GM23338 (cell line): Measurements from ENCODE around the gene DCBLD2. TPM values are rescaled to one million over a fixed set of nuclear protein-coding genes. Genes with fewer than 3 reads are reported as not detected.

Experiments used
- ATAC-seq: fragments of 200-7000 bp; cut with Tn5 transposase; 3 replicates; pipeline ENCODE4 v1.9.1; 2020
- DNase-seq: peaks from one replicate; pipeline ENCODE4 v3.0.0-alpha.2; 2015; ENCODE audit warnings: low spot score
- H2AFZ ChIP-seq: fragments of 200-600 bp; sonication (generic); 2 replicates; pipeline ENCODE4 v1.8.0; 2016; ENCODE audit warnings: antibody characterized with exemption, mild to moderate bottlenecking, moderate library complexity
- H3F3A ChIP-seq: fragments of 200-600 bp; sonication (generic); replicated peaks from 2 replicates; pipeline ENCODE4 v1.8.0; 2017; ENCODE audit warnings: antibody characterized with exemption, mixed run types, low read depth
- H3K27ac ChIP-seq: fragments of 200-600 bp; sonication (generic); 2 replicates; pipeline ENCODE4 v1.6.1; 2016; ENCODE audit warnings: low read depth
- H3K27me3 ChIP-seq: fragments of 200-600 bp; sonication (generic); 2 replicates; pipeline ENCODE4 v1.8.0; 2016; ENCODE audit warnings: mild to moderate bottlenecking, mixed run types, moderate library complexity; ENCODE audit not compliant: insufficient read depth
- H3K36me3 ChIP-seq: fragments of 200-600 bp; sonication (generic); 2 replicates; pipeline ENCODE4 v1.8.0; 2016; ENCODE audit warnings: mild to moderate bottlenecking; ENCODE audit not compliant: insufficient read depth
- H3K4me1 ChIP-seq: fragments of 200-600 bp; sonication (generic); 2 replicates; pipeline ENCODE4 v1.8.0; 2016; ENCODE audit warnings: mild to moderate bottlenecking, moderate library complexity; ENCODE audit not compliant: insufficient read depth
- H3K4me2 ChIP-seq: fragments of 200-600 bp; sonication (generic); 2 replicates; pipeline ENCODE4 v1.7.1; 2017; ENCODE audit warnings: mixed run types
- H3K4me3 ChIP-seq: fragments of 200-600 bp; sonication (generic); 2 replicates; pipeline ENCODE4 v1.6.1; 2016; ENCODE audit warnings: mixed run types
- H3K79me2 ChIP-seq: fragments of 200-600 bp; sonication (generic); replicated peaks from 2 replicates; pipeline ENCODE4 v1.8.0; 2017; ENCODE audit warnings: mild to moderate bottlenecking; ENCODE audit not compliant: insufficient read depth
- H3K9me2 ChIP-seq: fragments of 200-600 bp; sonication (generic); 2 replicates; pipeline ENCODE4 v1.8.0; 2017; ENCODE audit not compliant: insufficient read depth
- H4K20me1 ChIP-seq: fragments of 200-600 bp; sonication (generic); replicated peaks from 2 replicates; pipeline ENCODE4 v1.8.0; 2017; ENCODE audit warnings: mild to moderate bottlenecking; ENCODE audit not compliant: insufficient read depth
- H3K27ac Mint-ChIP-seq: 2 replicates; pipeline ENCODE4 v1.8.0; 2020; ENCODE audit warnings: inconsistent platforms, mild to moderate bottlenecking, moderate library complexity, mixed read lengths
- H3K27me3 Mint-ChIP-seq: 3 replicates; pipeline ENCODE4 v1.8.0; 2022; ENCODE audit warnings: low read depth, mild to moderate bottlenecking, moderate library complexity, mixed read lengths, inconsistent platforms; ENCODE audit not compliant: insufficient read depth, poor library complexity
- H3K36me3 Mint-ChIP-seq: 3 replicates; pipeline ENCODE4 v1.8.0; 2021; ENCODE audit warnings: low read depth, mild to moderate bottlenecking, inconsistent platforms, moderate library complexity, mixed read lengths
- H3K4me1 Mint-ChIP-seq: 3 replicates; pipeline ENCODE4 v1.8.0; 2020; ENCODE audit warnings: mild to moderate bottlenecking, inconsistent platforms, mixed read lengths
- H3K4me3 Mint-ChIP-seq: 3 replicates; pipeline ENCODE4 v1.8.0; 2021; ENCODE audit warnings: moderate library complexity, mild to moderate bottlenecking, inconsistent platforms, mixed read lengths
- H3K9me3 Mint-ChIP-seq: 3 replicates; pipeline ENCODE4 v1.8.0; 2020; ENCODE audit warnings: moderate library complexity, mild to moderate bottlenecking, inconsistent platforms, mixed read lengths
- CREB1 ChIP-seq: fragments of 250-450 bp; sonication (Bioruptor Pico); IDR thresholded peaks from 2 replicates; pipeline ENCODE4 v1.5.0; 2020; ENCODE audit warnings: low read depth, mild to moderate bottlenecking, moderate library complexity
- CTCF ChIP-seq, 2 experiments: fragments of 200-600 bp in 1 of 2; sonication (generic) in 1 of 2; conservative IDR thresholded peaks; 2 replicates each; pipeline versions ENCODE4 v1.5.1 to v1.6.1; 2016 to 2017; ENCODE audit warnings: antibody characterized with exemption in 2 of 2, low read depth in 2 of 2, mild to moderate bottlenecking in 2 of 2, moderate library complexity in 1 of 2
- ETS1 ChIP-seq: IDR thresholded peaks from 2 replicates; pipeline ENCODE4 v1.6.1; 2016; ENCODE audit warnings: antibody characterized with exemption
- EZH2 ChIP-seq: fragments of 200-600 bp; sonication (generic); IDR thresholded peaks from one replicate; pipeline ENCODE4 v1.8.0; 2017; ENCODE audit warnings: antibody characterized with exemption, mild to moderate bottlenecking, low read depth; ENCODE audit not compliant: unreplicated experiment
- EZH2phosphoT487 ChIP-seq: fragments of 200-600 bp; sonication (generic); IDR thresholded peaks from one replicate; pipeline ENCODE4 v1.8.1; 2018; ENCODE audit warnings: antibody characterized with exemption; ENCODE audit not compliant: unreplicated experiment
- JUNB ChIP-seq: IDR thresholded peaks from one replicate; pipeline ENCODE4 v1.6.1; 2016; ENCODE audit warnings: antibody characterized with exemption; ENCODE audit not compliant: unreplicated experiment
- NANOG ChIP-seq: IDR thresholded peaks from 2 replicates; pipeline ENCODE4 v1.6.1; 2016; ENCODE audit warnings: antibody characterized with exemption, borderline replicate concordance
- POLR2AphosphoS5 ChIP-seq: IDR thresholded peaks from 2 replicates; pipeline ENCODE4 v1.6.1; 2016; ENCODE audit warnings: antibody characterized with exemption, low read depth
- REST ChIP-seq: IDR thresholded peaks from one replicate; pipeline ENCODE4 v1.6.1; 2018; ENCODE audit warnings: antibody characterized with exemption; ENCODE audit not compliant: unreplicated experiment
- STAT1 ChIP-seq: IDR thresholded peaks from one replicate; pipeline ENCODE4 v1.6.1; 2016; ENCODE audit warnings: antibody characterized with exemption; ENCODE audit not compliant: unreplicated experiment
- ZNF114 ChIP-seq: fragments of 250-450 bp; sonication (Bioruptor Pico); IDR thresholded peaks from 2 replicates; pipeline ENCODE4 v1.5.0; 2020; ENCODE audit warnings: mild to moderate bottlenecking, moderate library complexity
- ZNF331 ChIP-seq: fragments of 250-450 bp; sonication (Bioruptor Pico); IDR thresholded peaks from 2 replicates; pipeline ENCODE4 v1.5.0; 2020; ENCODE audit warnings: low read depth, mild to moderate bottlenecking, moderate library complexity
- ZNF462 ChIP-seq: fragments of 250-450 bp; sonication (Bioruptor Pico); IDR thresholded peaks from 2 replicates; pipeline ENCODE4 v1.5.0; 2020; ENCODE audit warnings: mild to moderate bottlenecking, moderate library complexity
- polyA plus RNA-seq: library from polyadenylated mRNA; unstranded; fragments of >200 nt; fragmentation: Nextera tagmentation; extraction: Ambion mirVana; gene quantifications from 2 replicates; pipeline ENCODE4 v1.2.1, GENCODE V29; 2016
- total RNA-seq: library from RNA; depleted of rRNA; stranded (reverse); fragments of >200 nt; shearing (Covaris generic); gene quantifications from 2 replicates; pipeline ENCODE4 v1.2.3, GENCODE V29; 2014

DCBLD2 gene
- total and polyA plus RNA-seq, 2 experiments from 2014 or later: 25.9 to 69.7 TPM

- no peaks in the 10 kb centered on the region for H3K27me3 Mint-ChIP-seq
- no peaks in the 10 kb centered on the region for H4K20me1 ChIP-seq
- no peaks in the 10 kb centered on the region for H3K27me3 ChIP-seq
- no peaks in the 10 kb centered on the region for H3K79me2 ChIP-seq
- ATAC-seq (no peak), DNase-seq (no peak)
- H3K9me3 Mint-ChIP-seq: no peaks in the 10 kb centered on the region; the same call in 2 of the 3 replicates
- no peaks in the 10 kb centered on the region for H3K9me2 ChIP-seq
- H3K4me3 Mint-ChIP-seq: no peak overlapping the region
- H3K36me3 ChIP-seq: no peaks in the 10 kb centered on the region
- H3K4me1 Mint-ChIP-seq: peaks cover 8% of the 10 kb centered on the region; the same call in 1 of the 3 replicates
- H3K27ac ChIP-seq: no peak overlapping the region
- TF ChIP-seq ZNF114 (CRISPR knock-in tag) (no peak), CTCF (conservative IDR thresholded peaks at IDR 0.05; ENCODE audit: low read depth in 2 of 2) (no peak), POLR2AphosphoS5 (no peak), REST (no peak), ZNF462 (CRISPR knock-in tag) (no peak), EZH2phosphoT487 (no peak), CREB1 (CRISPR knock-in tag) (no peak), ZNF331 (CRISPR knock-in tag) (no peak), EZH2 (no peak), NANOG (no peak), JUNB (no peak), STAT1 (no peak), ETS1 (no peak)
- no peaks in the 10 kb centered on the region for H3K4me1 ChIP-seq
- H3K27ac Mint-ChIP-seq: no peak overlapping the region
- no peak overlapping the region for H3K4me3 ChIP-seq
- H3K36me3 Mint-ChIP-seq: no peaks in the 10 kb centered on the region
- no peaks in the 10 kb centered on the region for H3F3A ChIP-seq
- H3K4me2 ChIP-seq: no peak overlapping the region
- H2AFZ ChIP-seq: no peak overlapping the region
Measured at GRCh38 chr3:98750276-98750919, 151.1 kb downstream of the DCBLD2 start.
